BJ (cell line): ENCODE measurements around the gene OPN1SW. TPM values are rescaled to one million over a fixed set of nuclear protein-coding genes. Genes with fewer than 3 reads are reported as not detected.
A peak's percentile ranks its signal among the peaks of the same experiment; 100 is the strongest.

Source experiments
- CTCF ChIA-PET: fragments of 350-600 bp; formaldehyde crosslinking; extraction: SDS; loops from one replicate; lab custom pipeline; 2021; ENCODE audit warnings: antibody characterized with exemption, inconsistent platforms; lab: Yijun Ruan, JAX
- POLR2A ChIA-PET: fragments of 300-600 bp; sonication (Branson Sonifier 250); formaldehyde crosslinking; extraction: SDS; loops from one replicate; lab custom pipeline; 2021; ENCODE audit warnings: antibody characterized with exemption; lab: Charles Lee
- DNase-seq: peaks from one replicate; pipeline ENCODE4 v3.0.0-alpha.2; 2011; ENCODE audit warnings: low read depth
- H3K27me3 ChIP-seq: 2 replicates; pipeline ENCODE4 v1.6.0; 2011; ENCODE audit warnings: low read length; ENCODE audit not compliant: control insufficient read depth, insufficient read depth
- H3K36me3 ChIP-seq: 2 replicates; pipeline ENCODE4 v1.5.1; 2011; ENCODE audit warnings: low read length; ENCODE audit not compliant: control insufficient read depth, insufficient read depth
- H3K4me3 ChIP-seq: 2 replicates; pipeline ENCODE4 v1.5.1; 2011; ENCODE audit warnings: low read depth, mild to moderate bottlenecking, control low read depth, low read length
- CTCF ChIP-seq: IDR thresholded peaks from 2 replicates; pipeline ENCODE4 v1.5.1; 2011; ENCODE audit warnings: low read depth, mild to moderate bottlenecking, control low read depth, inconsistent platforms, low read length, moderate library complexity; ENCODE audit not compliant: insufficient read depth
- polyA plus RNA-seq: library from polyadenylated mRNA; depleted of rRNA; stranded (reverse); fragments of >200 nt; gene quantifications from 2 replicates; pipeline ENCODE4 v1.2.3, GENCODE V29; 2011

Gene OPN1SW
- polyA plus RNA-seq, 1 experiment = not detected

GRCh38 chr7:128783143-128783861 is 7.7 kb upstream of the OPN1SW start:
- peak; percentile 46 for DNase-seq
- H3K4me3 ChIP-seq = no peak overlapping the region
- CTCF ChIA-PET = interaction anchor here (0.7 kb wide), 1 partner anchor 367 kb away, joined by 3 read pairs; no protein-coding TSS in a partner anchor
- H3K36me3 ChIP-seq = no peaks in the 10 kb centered on the region
- no peaks in the 10 kb centered on the region for H3K27me3 ChIP-seq
- POLR2A ChIA-PET = interaction anchor here (0.5 kb wide), 1 partner anchor 48 kb away, joined by 3 read pairs; no protein-coding TSS in a partner anchor
- no peak for TF ChIP-seq CTCF

- Histone ChIP-seq H3K36me3 (no peaks in the 10 kb centered on the region), H3K4me3 (no peak overlapping the region), H3K27me3 (no peaks in the 10 kb centered on the region)
- no peak for DNase-seq
- no peak for TF ChIP-seq CTCF
- ChIA-PET POLR2A (no interaction called here), CTCF (interaction anchor here (0.8 to 1.1 kb wide), 2 partner anchors 13 to 46 kb away, joined by 3 read pairs; no protein-coding TSS in a partner anchor)
These were observed 6.3 kb upstream of the OPN1SW start for GRCh38 chr7:128781851-128782250.

- ChIA-PET CTCF (interaction anchor here (1.1 kb wide), 1 partner anchor 14 kb away, joined by 3 read pairs; no protein-coding TSS in a partner anchor), POLR2A (interaction anchor here (0.6 to 0.7 kb wide), 2 partner anchors 11 to 31 kb away, joined by 3 to 6 read pairs; no protein-coding TSS in a partner anchor)
- no peaks in the 10 kb centered on the region for H3K27me3 ChIP-seq
- no peak for TF ChIP-seq CTCF
- H3K36me3 ChIP-seq = no peaks in the 10 kb centered on the region; the same call in 1 of the 2 replicates
- no peak overlapping the region for H3K4me3 ChIP-seq
- DNase-seq = peak; percentile 64
These were observed 5.5 kb upstream of the OPN1SW start for GRCh38 chr7:128781126-128781525.

- CTCF ChIA-PET = interaction anchor here (0.6 kb wide), 1 partner anchor 148 kb away, joined by 4 read pairs; no protein-coding TSS in a partner anchor
- POLR2A ChIA-PET = interaction anchor here (0.6 kb wide), 1 partner anchor 22 kb away, joined by 5 read pairs; no protein-coding TSS in a partner anchor
- peaks cover 1% of the 10 kb centered on the region for H3K36me3 ChIP-seq
- TF ChIP-seq CTCF = no peak
- H3K27me3 ChIP-seq = no peaks in the 10 kb centered on the region
- H3K4me3 ChIP-seq = no peak overlapping the region
- DNase-seq = no peak
These were observed 3.4 kb upstream of the OPN1SW start for GRCh38 chr7:128778946-128779345.
